MG63 (cell line): Measurements from ENCODE around the gene FAM114A2. TPM values are rescaled to one million over a fixed set of nuclear protein-coding genes. Genes with fewer than 3 reads are reported as not detected.
"Not testable (repeated sequence)": the region's sequence is repeated elsewhere in the genome, so short reads cannot be mapped to it uniquely, and the experiment has no call there.

Experiments
- DNase-seq: peaks from one replicate; pipeline ENCODE4 v3.0.0-alpha.2; 2020
- H3K27me3 ChIP-seq: fragments of 250-450 bp; sonication (Bioruptor Pico); 2 replicates; pipeline ENCODE4 v1.5.1; 2020; ENCODE audit warnings: mild to moderate bottlenecking, moderate library complexity
- H3K36me3 ChIP-seq: fragments of 250-450 bp; sonication (Bioruptor Pico); 2 replicates; pipeline ENCODE4 v1.5.1; 2020; ENCODE audit warnings: mild to moderate bottlenecking, moderate library complexity
- H3K4me3 ChIP-seq: fragments of 250-450 bp; sonication (Bioruptor Pico); 2 replicates; pipeline ENCODE4 v1.5.1; 2020; ENCODE audit warnings: mild to moderate bottlenecking, moderate library complexity
- H3K9me3 ChIP-seq: fragments of 250-450 bp; sonication (Bioruptor Pico); 2 replicates; pipeline ENCODE4 v1.5.1; 2020; ENCODE audit warnings: mild to moderate bottlenecking, moderate library complexity
- total RNA-seq: library from RNA; depleted of rRNA; stranded (reverse); fragments of >200 nt; shearing (Covaris generic); gene quantifications from 2 replicates; pipeline ENCODE4 v1.2.3, GENCODE V29; 2014; ENCODE audit warnings: low replicate concordance; rRNA removed

Gene FAM114A2
- 28.1 and 36.1 TPM in 2 replicates for total RNA-seq

DNA sequence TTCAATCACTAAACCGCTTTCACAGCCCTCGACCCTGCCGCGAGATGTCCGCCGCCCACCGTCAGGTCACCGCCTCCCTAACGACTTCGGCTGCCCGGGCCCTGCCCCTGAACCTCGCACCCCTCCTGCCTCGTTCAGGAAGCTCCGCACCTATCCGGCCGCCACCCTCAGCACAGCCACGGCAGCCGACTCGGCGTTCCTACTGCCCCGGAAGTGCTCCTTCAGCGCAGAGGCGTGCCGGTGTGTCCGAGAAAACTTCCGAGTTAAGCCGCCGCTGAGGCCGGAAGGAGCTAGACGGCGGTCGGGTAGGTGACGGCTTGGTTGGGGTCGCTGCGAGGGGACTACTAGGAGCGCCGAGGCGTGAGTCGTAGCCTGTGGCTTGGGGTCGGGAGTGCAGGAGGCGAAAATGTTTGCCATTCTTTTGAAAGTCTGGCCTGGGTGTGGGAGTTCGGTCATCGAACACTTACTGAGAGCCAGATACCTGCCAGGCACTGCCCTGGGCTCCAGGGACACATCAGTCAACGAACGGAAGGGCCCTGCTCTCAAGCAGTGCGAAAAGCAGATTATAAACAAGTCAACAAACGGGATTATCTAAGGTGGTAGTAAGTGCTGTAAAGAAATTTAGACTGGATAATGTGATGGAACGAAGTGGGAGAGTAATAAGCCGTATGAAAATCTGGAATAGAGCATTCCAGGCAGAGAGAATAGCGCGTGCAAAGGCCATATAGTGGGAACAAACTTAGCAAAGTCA, at the start of gene FAM114A2, which contains the start of gene MFAP3:
Gene FAM114A2, minus strand, starts transcription at position 204 of the 751 bp plus-strand sequence. CDS start 3,957 bp downstream, outside the sequence.
Gene MFAP3, plus strand, starts transcription at position 261 of the 751 bp plus-strand sequence. CDS start 10,756 bp downstream, outside the sequence.
- Histone ChIP-seq H3K36me3 (no peaks in the 10 kb centered on the region), H3K4me3 (peak within 1 kb of the TSS; percentile 86), H3K9me3 (no peaks in the 10 kb centered on the region), H3K27me3 (no peaks in the 10 kb centered on the region)
- DNase-seq = peak; percentile 96

GRCh38 chr5:154087260-154087659, 48.5 kb upstream of the FAM114A2 start:
- H3K36me3 ChIP-seq = no peaks in the 10 kb centered on the region
- H3K9me3 ChIP-seq = no peaks in the 10 kb centered on the region
- H3K4me3 ChIP-seq = no peak overlapping the region
- DNase-seq = peak; percentile 98
- H3K27me3 ChIP-seq = no peaks in the 10 kb centered on the region

GRCh38 chr5:154086641-154087040, 47.9 kb upstream of the FAM114A2 start:
- H3K9me3 ChIP-seq = no peaks in the 10 kb centered on the region
- no peaks in the 10 kb centered on the region for H3K36me3 ChIP-seq
- peak; percentile 97 for DNase-seq
- H3K4me3 ChIP-seq = no peak overlapping the region
- H3K27me3 ChIP-seq = no peaks in the 10 kb centered on the region

DNA sequence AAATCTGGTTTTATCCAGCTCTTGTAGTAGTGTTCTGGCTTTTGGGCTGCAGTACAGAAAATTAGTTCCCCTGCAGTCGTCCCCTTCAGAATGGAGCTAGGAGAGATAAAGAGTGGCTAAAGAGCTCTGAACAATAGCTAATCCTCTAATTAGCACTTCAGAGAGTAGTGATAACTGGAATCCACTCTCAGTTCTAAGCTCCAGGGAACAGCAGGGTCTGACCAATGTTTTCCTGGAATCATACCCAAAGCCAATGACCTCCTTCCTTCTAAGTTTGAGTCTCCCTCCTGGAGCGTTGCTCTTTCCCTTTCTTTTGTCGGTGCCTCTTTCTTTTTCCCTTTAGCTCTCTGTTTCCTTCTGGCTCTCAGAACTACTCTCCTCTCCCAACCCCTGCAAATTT, 47.4 kb upstream of the FAM114A2 start:
- Histone ChIP-seq H3K27me3 (no peaks in the 10 kb centered on the region), H3K9me3 (no peaks in the 10 kb centered on the region), H3K36me3 (no peaks in the 10 kb centered on the region), H3K4me3 (no peak overlapping the region)
- no peak for DNase-seq

- Histone ChIP-seq H3K9me3 (no peaks in the 10 kb centered on the region), H3K4me3 (no peak overlapping the region), H3K27me3 (no peaks in the 10 kb centered on the region), H3K36me3 (no peaks in the 10 kb centered on the region)
- DNase-seq = no peak
Observed at GRCh38 chr5:154084062-154084639, 45.4 kb upstream of the FAM114A2 start.

DNA sequence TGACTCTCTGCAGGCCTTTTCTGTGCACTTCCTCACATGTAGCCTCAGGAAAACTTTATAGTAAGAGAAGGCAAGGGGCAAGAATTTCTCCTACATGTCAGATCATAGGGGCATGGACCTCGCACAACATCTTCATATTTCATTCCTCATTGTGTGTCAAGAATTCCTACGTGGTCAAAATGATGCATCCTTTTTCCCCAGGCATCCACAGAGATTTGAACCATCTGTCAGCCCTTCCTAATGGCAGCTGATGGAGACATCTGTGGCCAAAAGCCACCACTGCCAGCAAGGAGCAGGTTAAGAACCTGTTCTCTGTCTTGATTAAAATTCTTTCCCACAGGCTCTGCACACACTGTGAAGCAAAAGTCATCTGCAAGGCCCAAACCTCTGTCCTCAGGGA, 42.5 kb upstream of the FAM114A2 start:
- no peaks in the 10 kb centered on the region for H3K27me3 ChIP-seq
- no peaks in the 10 kb centered on the region for H3K9me3 ChIP-seq
- no peak overlapping the region for H3K4me3 ChIP-seq
- DNase-seq = no peak
- H3K36me3 ChIP-seq = no peaks in the 10 kb centered on the region

DNA sequence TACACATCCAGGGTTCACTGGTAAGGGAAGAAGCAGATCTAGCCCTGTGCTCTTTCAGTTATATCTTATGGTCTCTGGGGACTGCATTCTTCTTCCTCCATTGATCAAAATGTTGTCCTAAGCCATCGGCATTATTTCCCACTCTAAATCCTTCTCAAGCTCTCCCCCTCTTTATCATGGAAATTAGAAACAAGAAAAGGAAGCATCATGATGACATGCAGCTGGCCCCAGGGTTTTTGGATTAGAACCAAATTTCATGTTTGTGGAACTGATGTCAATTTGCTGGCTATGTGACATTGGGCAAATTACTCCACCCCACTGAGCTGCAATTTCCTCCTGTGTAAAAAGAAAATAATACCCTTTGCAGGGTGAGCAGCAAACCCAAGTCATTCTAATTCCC, 39.6 kb upstream of the FAM114A2 start:
- peak; percentile 19 for DNase-seq
- H3K4me3 ChIP-seq = no peak overlapping the region
- no peaks in the 10 kb centered on the region for H3K27me3 ChIP-seq

GRCh38 chr5:154077696-154078095, 39.0 kb upstream of the FAM114A2 start:
- DNase-seq = peak; percentile 78
- H3K4me3 ChIP-seq = no peak overlapping the region
- no peaks in the 10 kb centered on the region for H3K27me3 ChIP-seq
- no peaks in the 10 kb centered on the region for H3K36me3 ChIP-seq
- H3K9me3 ChIP-seq = no peaks in the 10 kb centered on the region

More for the DNA sequence above, 39.6 kb upstream of the FAM114A2 start:
- H3K9me3 ChIP-seq = no peaks in the 10 kb centered on the region
- no peaks in the 10 kb centered on the region for H3K36me3 ChIP-seq

DNA sequence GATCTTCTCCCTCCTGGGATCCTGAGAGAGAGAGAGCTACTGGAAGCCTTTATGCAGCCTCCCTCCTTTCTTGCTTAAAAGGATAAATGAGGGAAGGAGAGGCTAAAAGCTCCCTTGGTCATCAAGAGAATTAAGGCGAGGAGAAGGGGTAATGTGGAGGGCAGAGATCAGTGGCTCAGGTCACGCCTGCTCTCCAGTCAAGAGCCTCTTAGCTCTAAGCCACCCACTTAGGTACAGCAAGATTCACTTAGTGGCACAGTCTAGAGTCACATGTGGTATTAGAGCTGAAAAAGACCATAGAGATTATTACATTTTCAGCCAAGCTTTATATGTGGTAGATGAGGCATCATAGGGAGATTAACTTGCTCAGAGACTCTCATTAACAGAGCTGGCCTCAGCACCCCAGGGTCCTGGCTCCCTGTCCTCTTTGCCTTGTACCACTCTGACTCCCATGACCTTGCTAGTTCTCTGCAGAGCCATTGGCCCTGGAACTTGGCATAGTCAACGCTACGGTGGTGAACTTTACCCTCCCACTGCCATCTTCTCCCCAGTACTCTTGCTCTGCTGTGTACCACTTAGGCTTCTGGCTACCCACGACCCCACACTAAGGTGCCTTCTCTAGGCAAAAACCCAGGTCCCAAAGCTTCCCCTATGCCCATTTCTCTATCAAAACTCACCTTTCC, 37.7 kb upstream of the FAM114A2 start:
- Histone ChIP-seq H3K9me3 (no peaks in the 10 kb centered on the region), H3K4me3 (no peak overlapping the region), H3K27me3 (no peaks in the 10 kb centered on the region), H3K36me3 (no peaks in the 10 kb centered on the region)
- DNase-seq = peak; percentile 47

- no peak overlapping the region for H3K4me3 ChIP-seq
- peak; percentile 68 for DNase-seq
- no peaks in the 10 kb centered on the region for H3K36me3 ChIP-seq
- no peaks in the 10 kb centered on the region for H3K9me3 ChIP-seq
- 0 out of 2 replicates have a peak, but pooled peaks cover 2% of the 10 kb centered on the region for H3K27me3 ChIP-seq
Observed at GRCh38 chr5:154072414-154073171, 33.9 kb upstream of the FAM114A2 start.

GRCh38 chr5:154071799-154072413, 33.2 kb upstream of the FAM114A2 start:
- Histone ChIP-seq H3K4me3 (no peak overlapping the region), H3K9me3 (no peaks in the 10 kb centered on the region), H3K27me3 (peaks cover 4% of the 10 kb centered on the region; the same call in 1 of the 2 replicates), H3K36me3 (no peaks in the 10 kb centered on the region)
- no peak for DNase-seq

- H3K27me3 ChIP-seq, H3K36me3 ChIP-seq, H3K4me3 ChIP-seq, DNase-seq, H3K9me3 ChIP-seq: not testable (repeated sequence)
Observed at GRCh38 chr5:154069854-154070253, 31.1 kb upstream of the FAM114A2 start.

DNA sequence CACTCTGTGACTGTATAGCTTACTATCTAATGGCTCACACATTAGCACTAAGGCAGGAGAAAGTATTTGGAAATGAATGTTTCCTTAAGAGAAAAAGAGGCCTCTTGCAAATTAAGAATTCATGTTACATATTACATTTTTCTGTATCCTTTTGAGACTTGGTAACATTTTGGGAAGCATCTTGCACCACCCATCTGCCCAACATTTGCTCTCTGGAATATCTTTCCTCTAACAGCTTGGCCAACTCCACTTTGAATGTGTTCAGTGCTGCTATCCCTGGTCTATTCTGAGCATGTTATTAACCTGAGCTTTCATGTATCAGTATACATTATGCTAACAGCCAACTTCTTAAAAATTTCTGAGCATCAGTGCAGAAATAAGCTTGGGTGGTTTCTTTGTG, 27.3 kb upstream of the FAM114A2 start:
- Histone ChIP-seq H3K27me3 (peaks cover 6% of the 10 kb centered on the region; the same call in 1 of the 2 replicates), H3K36me3 (no peaks in the 10 kb centered on the region)
- DNase-seq = no peak

GRCh38 chr5:154063372-154063771, 24.7 kb upstream of the FAM114A2 start:
- Histone ChIP-seq H3K27me3 (peaks cover 4% of the 10 kb centered on the region; the same call in 1 of the 2 replicates), H3K4me3 (no peak overlapping the region), H3K36me3 (no peaks in the 10 kb centered on the region), H3K9me3 (no peaks in the 10 kb centered on the region)
- DNase-seq = no peak

More for the DNA sequence above, 27.3 kb upstream of the FAM114A2 start:
- Histone ChIP-seq H3K9me3 (no peaks in the 10 kb centered on the region), H3K4me3 (no peak overlapping the region)

- no peaks in the 10 kb centered on the region for H3K9me3 ChIP-seq
- DNase-seq = no peak
- H3K36me3 ChIP-seq = no peaks in the 10 kb centered on the region
- H3K4me3 ChIP-seq = no peak overlapping the region
- no peaks in the 10 kb centered on the region for H3K27me3 ChIP-seq
Observed at GRCh38 chr5:154060606-154061005, 21.9 kb upstream of the FAM114A2 start.

DNA sequence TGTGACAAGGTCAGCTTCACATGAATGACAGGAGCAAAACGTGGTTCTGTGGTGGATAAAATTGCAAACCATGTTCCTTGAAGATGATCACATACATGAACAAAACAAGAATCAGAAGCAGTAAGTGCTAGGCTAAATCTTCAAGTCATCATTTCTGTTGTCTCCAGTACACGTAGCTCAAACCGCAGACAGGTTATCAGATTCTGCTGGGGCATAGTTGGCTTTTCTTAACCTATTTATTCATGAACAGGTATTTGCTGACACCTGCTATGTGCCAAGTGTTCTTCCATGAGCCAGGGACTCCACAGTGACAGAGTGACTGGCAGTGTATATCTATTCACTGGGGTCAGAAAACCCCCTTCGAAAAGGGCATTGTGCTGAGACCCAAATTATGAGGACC, 20.9 kb upstream of the FAM114A2 start:
- no peaks in the 10 kb centered on the region for H3K27me3 ChIP-seq
- H3K36me3 ChIP-seq = peaks cover 2% of the 10 kb centered on the region
- H3K4me3 ChIP-seq = no peak overlapping the region
- H3K9me3 ChIP-seq = no peaks in the 10 kb centered on the region
- no peak for DNase-seq
